WTC11 (cell line): Measurements from ENCODE around the gene CFAP91. TPM values are rescaled to one million over a fixed set of nuclear protein-coding genes. Genes with fewer than 3 reads are reported as not detected.

ENCODE experiments used
- ATAC-seq: fragments of 200-7000 bp; cut with Tn5 transposase; 2 replicates; pipeline ENCODE4 v1.10.0; 2021; ENCODE audit warnings: mild to moderate bottlenecking, moderate library complexity
- CTCF ChIA-PET: fragments of 300-600 bp; sonication (Branson Sonifier 250); formaldehyde crosslinking; loops from one replicate; lab custom pipeline; 2021; ENCODE audit warnings: antibody characterized with exemption; lab: Charles Lee
- POLR2A ChIA-PET: fragments of 350-600 bp; sonication (Branson Sonifier 250); formaldehyde crosslinking; loops from one replicate; lab custom pipeline; 2021; ENCODE audit warnings: antibody characterized with exemption; lab: Charles Lee
- DNase-seq: peaks from one replicate; pipeline ENCODE4 v3.0.0; 2021; ENCODE audit warnings: low spot score
- H3K27ac Mint-ChIP-seq: 2 replicates; pipeline ENCODE4 v1.8.0; 2021; ENCODE audit warnings: mixed read lengths
- H3K27me3 Mint-ChIP-seq: 2 replicates; pipeline ENCODE4 v1.8.0; 2021; ENCODE audit warnings: low read depth, mild to moderate bottlenecking, moderate library complexity, mixed read lengths
- H3K36me3 Mint-ChIP-seq: 2 replicates; pipeline ENCODE4 v1.8.0; 2021; ENCODE audit warnings: mixed read lengths
- H3K4me1 Mint-ChIP-seq: 2 replicates; pipeline ENCODE4 v1.8.0; 2022; ENCODE audit warnings: mixed read lengths
- H3K4me3 Mint-ChIP-seq: 2 replicates; pipeline ENCODE4 v1.8.0; 2021; ENCODE audit warnings: mild to moderate bottlenecking, moderate library complexity, mixed read lengths
- H3K9me3 Mint-ChIP-seq: 2 replicates; pipeline ENCODE4 v1.8.0; 2021; ENCODE audit warnings: mixed read lengths
- NR3C1 ChIP-seq: sonication (generic); formaldehyde crosslinking; conservative IDR thresholded peaks from 2 replicates; pipeline ENCODE4 v1.8.1; 2023; ENCODE audit warnings: low read depth, mild to moderate bottlenecking, missing genetic modification reagents
- RELA ChIP-seq: sonication (generic); formaldehyde crosslinking; IDR thresholded peaks from 2 replicates; pipeline ENCODE4 v1.8.1; 2022; ENCODE audit warnings: missing genetic modification reagents, mild to moderate bottlenecking, borderline replicate concordance
- RORB ChIP-seq: fragments of 250-450 bp; sonication (Bioruptor Pico); IDR thresholded peaks from 2 replicates; pipeline ENCODE4 v1.9.0; 2021; ENCODE audit warnings: mild to moderate bottlenecking
- SP1 ChIP-seq: sonication (generic); formaldehyde crosslinking; conservative IDR thresholded peaks from 2 replicates; pipeline ENCODE4 v1.8.1; 2022; ENCODE audit warnings: missing genetic modification reagents
- TCF7 ChIP-seq: sonication (generic); formaldehyde crosslinking; IDR thresholded peaks from 2 replicates; pipeline ENCODE4 v1.8.0; 2022; ENCODE audit warnings: mild to moderate bottlenecking, low read depth, missing genetic modification reagents, moderate library complexity
- TEAD1 ChIP-seq: sonication (generic); formaldehyde crosslinking; IDR thresholded peaks from 2 replicates; pipeline ENCODE4 v1.8.0; 2022; ENCODE audit warnings: mild to moderate bottlenecking, missing genetic modification reagents
- ZNF263 ChIP-seq: sonication (generic); formaldehyde crosslinking; IDR thresholded peaks from 2 replicates; pipeline ENCODE4 v1.8.1; 2022; ENCODE audit warnings: low read depth, mild to moderate bottlenecking, moderate library complexity, missing genetic modification reagents
- total RNA-seq: library from RNA; stranded (reverse); gene quantifications from 3 replicates; pipeline ENCODE4 v1.2.3, GENCODE V29; 2021
- TF ChIP-seq, protein P1 (sequence below): fragments of 250-450 bp; sonication (Bioruptor Pico); IDR thresholded peaks from 2 replicates; pipeline ENCODE4 v1.9.0; 2021; ENCODE audit warnings: mild to moderate bottlenecking
- TF ChIP-seq, protein P2 (sequence below): sonication (generic); formaldehyde crosslinking; IDR thresholded peaks from 2 replicates; pipeline ENCODE4 v1.8.1; 2023; ENCODE audit warnings: mild to moderate bottlenecking, moderate library complexity, missing genetic modification reagents
- TF ChIP-seq, protein P3 (sequence below): sonication (generic); formaldehyde crosslinking; IDR thresholded peaks from 2 replicates; pipeline ENCODE4 v1.8.0; 2023; ENCODE audit warnings: missing genetic modification reagents, mild to moderate bottlenecking, borderline replicate concordance
- TF ChIP-seq, protein P4 (sequence below): sonication (generic); formaldehyde crosslinking; IDR thresholded peaks from 2 replicates; pipeline ENCODE4 v1.8.0; 2023; ENCODE audit warnings: mild to moderate bottlenecking, missing genetic modification reagents

The CFAP91 gene
- total RNA-seq, 1 experiment from 2014 or later, result 3.5 TPM

DNA sequence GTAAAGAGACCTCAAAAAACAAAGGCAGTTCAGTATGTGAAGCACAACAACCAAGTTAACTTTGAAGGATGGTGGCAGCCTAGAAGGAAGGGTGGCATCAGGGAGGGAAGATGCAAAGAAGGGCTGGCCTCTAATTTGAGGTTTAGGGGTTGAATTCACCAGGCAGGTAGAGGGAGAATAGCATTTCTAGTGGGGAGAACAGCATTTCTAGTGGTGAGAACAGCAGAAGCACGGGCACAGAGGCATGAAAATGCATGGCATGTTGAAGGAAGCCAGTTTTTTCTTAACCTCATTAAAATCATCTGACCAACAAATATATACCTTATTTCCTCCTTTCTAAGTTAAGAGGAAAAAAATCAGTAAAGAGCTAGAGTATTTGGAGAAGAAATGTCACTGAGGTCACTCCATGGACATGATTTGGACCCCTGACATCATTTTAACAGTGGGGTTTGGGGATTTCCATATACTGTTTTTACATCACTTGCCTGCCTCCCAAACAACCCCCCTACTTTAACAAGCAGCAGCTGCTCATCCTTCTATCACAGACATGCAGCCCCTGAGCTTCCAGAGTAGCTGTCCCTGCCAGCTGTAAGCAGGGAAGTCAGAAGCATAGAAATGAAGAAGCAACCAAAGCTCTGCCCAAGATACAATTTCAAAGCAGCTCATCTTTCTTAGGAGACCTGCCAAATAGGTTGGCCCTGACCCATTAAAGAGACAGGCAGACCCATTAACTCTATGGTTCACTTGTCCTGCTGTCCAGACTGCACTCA, 40.0 kb upstream of the CFAP91 start (continued):
- TF ChIP-seq, protein P1, sequence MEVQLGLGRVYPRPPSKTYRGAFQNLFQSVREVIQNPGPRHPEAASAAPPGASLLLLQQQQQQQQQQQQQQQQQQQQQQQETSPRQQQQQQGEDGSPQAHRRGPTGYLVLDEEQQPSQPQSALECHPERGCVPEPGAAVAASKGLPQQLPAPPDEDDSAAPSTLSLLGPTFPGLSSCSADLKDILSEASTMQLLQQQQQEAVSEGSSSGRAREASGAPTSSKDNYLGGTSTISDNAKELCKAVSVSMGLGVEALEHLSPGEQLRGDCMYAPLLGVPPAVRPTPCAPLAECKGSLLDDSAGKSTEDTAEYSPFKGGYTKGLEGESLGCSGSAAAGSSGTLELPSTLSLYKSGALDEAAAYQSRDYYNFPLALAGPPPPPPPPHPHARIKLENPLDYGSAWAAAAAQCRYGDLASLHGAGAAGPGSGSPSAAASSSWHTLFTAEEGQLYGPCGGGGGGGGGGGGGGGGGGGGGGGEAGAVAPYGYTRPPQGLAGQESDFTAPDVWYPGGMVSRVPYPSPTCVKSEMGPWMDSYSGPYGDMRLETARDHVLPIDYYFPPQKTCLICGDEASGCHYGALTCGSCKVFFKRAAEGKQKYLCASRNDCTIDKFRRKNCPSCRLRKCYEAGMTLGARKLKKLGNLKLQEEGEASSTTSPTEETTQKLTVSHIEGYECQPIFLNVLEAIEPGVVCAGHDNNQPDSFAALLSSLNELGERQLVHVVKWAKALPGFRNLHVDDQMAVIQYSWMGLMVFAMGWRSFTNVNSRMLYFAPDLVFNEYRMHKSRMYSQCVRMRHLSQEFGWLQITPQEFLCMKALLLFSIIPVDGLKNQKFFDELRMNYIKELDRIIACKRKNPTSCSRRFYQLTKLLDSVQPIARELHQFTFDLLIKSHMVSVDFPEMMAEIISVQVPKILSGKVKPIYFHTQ (CRISPR knock-in tag), result no peak

DNA sequence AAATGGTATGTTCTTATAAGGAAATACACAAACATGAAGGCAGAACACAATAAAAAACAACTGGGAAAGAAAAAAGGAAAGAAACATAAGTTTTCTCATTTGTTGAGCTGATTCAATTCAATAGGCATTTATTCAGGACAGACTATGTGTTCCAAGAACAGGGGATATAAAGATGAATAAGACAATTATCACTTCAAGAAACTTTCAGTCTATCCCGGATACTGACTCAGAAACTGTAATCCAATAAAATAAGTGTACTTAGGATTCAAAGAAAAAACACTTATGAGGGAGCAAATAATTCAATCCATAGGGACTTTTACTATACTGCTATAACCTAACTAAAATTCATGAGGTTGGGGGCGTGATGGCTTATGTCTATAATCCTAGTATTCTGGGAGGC, 38.9 kb upstream of the CFAP91 start:
- H3K9me3 Mint-ChIP-seq, result no peaks in the 10 kb centered on the region
- no peak overlapping the region for H3K4me3 Mint-ChIP-seq
- H3K27ac Mint-ChIP-seq, result no peak overlapping the region
- TF ChIP-seq ZNF263 (no peak), RORB (CRISPR knock-in tag) (no peak), SP1 (CRISPR knock-in tag) (no peak), RELA (CRISPR knock-in tag) (no peak), NR3C1 (CRISPR knock-in tag) (no peak), TEAD1 (CRISPR knock-in tag) (no peak), TCF7 (CRISPR knock-in tag) (no peak)
- TF ChIP-seq, protein P2, sequence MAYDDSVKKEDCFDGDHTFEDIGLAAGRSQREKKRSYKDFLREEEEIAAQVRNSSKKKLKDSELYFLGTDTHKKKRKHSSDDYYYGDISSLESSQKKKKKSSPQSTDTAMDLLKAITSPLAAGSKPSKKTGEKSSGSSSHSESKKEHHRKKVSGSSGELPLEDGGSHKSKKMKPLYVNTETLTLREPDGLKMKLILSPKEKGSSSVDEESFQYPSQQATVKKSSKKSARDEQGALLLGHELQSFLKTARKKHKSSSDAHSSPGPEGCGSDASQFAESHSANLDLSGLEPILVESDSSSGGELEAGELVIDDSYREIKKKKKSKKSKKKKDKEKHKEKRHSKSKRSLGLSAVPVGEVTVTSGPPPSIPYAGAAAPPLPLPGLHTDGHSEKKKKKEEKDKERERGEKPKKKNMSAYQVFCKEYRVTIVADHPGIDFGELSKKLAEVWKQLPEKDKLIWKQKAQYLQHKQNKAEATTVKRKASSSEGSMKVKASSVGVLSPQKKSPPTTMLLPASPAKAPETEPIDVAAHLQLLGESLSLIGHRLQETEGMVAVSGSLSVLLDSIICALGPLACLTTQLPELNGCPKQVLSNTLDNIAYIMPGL (CRISPR knock-in tag), result no peak
- TF ChIP-seq, protein P3, sequence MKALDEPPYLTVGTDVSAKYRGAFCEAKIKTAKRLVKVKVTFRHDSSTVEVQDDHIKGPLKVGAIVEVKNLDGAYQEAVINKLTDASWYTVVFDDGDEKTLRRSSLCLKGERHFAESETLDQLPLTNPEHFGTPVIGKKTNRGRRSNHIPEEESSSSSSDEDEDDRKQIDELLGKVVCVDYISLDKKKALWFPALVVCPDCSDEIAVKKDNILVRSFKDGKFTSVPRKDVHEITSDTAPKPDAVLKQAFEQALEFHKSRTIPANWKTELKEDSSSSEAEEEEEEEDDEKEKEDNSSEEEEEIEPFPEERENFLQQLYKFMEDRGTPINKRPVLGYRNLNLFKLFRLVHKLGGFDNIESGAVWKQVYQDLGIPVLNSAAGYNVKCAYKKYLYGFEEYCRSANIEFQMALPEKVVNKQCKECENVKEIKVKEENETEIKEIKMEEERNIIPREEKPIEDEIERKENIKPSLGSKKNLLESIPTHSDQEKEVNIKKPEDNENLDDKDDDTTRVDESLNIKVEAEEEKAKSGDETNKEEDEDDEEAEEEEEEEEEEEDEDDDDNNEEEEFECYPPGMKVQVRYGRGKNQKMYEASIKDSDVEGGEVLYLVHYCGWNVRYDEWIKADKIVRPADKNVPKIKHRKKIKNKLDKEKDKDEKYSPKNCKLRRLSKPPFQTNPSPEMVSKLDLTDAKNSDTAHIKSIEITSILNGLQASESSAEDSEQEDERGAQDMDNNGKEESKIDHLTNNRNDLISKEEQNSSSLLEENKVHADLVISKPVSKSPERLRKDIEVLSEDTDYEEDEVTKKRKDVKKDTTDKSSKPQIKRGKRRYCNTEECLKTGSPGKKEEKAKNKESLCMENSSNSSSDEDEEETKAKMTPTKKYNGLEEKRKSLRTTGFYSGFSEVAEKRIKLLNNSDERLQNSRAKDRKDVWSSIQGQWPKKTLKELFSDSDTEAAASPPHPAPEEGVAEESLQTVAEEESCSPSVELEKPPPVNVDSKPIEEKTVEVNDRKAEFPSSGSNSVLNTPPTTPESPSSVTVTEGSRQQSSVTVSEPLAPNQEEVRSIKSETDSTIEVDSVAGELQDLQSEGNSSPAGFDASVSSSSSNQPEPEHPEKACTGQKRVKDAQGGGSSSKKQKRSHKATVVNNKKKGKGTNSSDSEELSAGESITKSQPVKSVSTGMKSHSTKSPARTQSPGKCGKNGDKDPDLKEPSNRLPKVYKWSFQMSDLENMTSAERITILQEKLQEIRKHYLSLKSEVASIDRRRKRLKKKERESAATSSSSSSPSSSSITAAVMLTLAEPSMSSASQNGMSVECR (CRISPR knock-in tag), result no peak
- TF ChIP-seq, protein P4, sequence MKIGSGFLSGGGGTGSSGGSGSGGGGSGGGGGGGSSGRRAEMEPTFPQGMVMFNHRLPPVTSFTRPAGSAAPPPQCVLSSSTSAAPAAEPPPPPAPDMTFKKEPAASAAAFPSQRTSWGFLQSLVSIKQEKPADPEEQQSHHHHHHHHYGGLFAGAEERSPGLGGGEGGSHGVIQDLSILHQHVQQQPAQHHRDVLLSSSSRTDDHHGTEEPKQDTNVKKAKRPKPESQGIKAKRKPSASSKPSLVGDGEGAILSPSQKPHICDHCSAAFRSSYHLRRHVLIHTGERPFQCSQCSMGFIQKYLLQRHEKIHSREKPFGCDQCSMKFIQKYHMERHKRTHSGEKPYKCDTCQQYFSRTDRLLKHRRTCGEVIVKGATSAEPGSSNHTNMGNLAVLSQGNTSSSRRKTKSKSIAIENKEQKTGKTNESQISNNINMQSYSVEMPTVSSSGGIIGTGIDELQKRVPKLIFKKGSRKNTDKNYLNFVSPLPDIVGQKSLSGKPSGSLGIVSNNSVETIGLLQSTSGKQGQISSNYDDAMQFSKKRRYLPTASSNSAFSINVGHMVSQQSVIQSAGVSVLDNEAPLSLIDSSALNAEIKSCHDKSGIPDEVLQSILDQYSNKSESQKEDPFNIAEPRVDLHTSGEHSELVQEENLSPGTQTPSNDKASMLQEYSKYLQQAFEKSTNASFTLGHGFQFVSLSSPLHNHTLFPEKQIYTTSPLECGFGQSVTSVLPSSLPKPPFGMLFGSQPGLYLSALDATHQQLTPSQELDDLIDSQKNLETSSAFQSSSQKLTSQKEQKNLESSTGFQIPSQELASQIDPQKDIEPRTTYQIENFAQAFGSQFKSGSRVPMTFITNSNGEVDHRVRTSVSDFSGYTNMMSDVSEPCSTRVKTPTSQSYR (CRISPR knock-in tag), result no peak
- H3K36me3 Mint-ChIP-seq, result no peaks in the 10 kb centered on the region
- H3K27me3 Mint-ChIP-seq, result no peaks in the 10 kb centered on the region
- CTCF ChIA-PET, result interaction anchor here (1.1 kb wide), 1 partner anchor 63 kb away, joined by 4 read pairs; no protein-coding TSS in a partner anchor
- POLR2A ChIA-PET, result interaction anchor here (1.1 kb wide), 1 partner anchor 9 kb away, joined by 3 read pairs; no protein-coding TSS in a partner anchor
- ATAC-seq (no peak), DNase-seq (no peak)
- H3K4me1 Mint-ChIP-seq, result no peaks in the 10 kb centered on the region
